HG03196 (cell line): ENCODE results near the gene EBPL.

ENCODE experiments used
- ATAC-seq: cut with Tn5 transposase; IDR thresholded peaks from one replicate; pipeline ENCODE4 v1.9.1; 2021; ENCODE audit not compliant: unreplicated experiment

EBPL gene

DNA sequence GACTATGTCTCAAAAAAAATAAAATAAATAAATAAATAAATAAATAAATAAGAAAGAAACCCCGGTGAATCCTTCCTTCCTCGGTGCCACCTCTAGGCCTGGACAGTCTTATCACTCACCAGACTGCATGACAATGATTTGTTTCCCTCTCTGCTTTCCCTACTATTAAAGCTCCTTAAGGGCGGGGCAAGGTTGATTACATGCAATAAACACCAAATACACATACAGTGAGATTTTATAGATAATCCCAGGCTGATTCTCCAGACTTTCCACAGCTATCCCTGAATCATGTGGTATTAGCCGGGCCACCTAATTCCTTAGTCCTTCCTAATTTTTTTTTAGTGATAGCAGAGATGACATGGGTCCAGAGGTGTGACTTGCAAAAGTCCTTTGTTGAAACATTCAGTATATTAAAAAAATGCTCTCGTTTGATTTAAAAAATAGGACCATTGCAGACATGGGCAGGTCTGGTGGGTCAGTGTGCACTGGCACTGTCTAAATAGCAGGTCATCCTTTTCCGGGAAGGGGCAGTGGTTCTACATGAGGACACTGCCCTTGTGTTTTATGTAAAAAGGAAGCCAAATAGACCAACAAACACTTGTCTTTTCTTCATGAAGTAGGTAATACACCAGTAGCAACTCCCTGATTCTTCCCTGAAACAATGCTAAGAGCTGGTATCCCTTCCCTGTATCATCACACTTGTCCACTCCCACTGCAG, 14.5 kb downstream of the EBPL start:
- ATAC-seq, result no peak

DNA sequence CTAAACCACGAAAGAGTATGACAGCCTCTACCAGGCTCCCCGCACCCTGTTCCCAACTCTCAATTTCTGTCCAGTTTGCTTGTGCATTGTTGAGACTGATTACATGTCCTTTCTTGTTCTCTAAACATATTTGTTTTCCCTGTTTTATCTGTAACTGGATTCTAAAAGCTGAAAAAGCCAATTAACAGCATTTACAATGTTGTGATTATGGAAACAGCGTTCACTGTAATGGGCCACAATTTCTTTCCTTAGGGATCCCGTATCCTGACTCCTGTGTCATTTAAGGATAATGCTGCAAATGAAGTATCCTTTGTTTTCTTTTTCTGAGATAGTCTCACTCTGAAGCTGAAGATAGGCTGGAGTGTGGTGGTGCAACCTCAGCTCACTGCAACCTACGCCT, 20.5 kb downstream of the EBPL start:
- ATAC-seq, result no peak

DNA sequence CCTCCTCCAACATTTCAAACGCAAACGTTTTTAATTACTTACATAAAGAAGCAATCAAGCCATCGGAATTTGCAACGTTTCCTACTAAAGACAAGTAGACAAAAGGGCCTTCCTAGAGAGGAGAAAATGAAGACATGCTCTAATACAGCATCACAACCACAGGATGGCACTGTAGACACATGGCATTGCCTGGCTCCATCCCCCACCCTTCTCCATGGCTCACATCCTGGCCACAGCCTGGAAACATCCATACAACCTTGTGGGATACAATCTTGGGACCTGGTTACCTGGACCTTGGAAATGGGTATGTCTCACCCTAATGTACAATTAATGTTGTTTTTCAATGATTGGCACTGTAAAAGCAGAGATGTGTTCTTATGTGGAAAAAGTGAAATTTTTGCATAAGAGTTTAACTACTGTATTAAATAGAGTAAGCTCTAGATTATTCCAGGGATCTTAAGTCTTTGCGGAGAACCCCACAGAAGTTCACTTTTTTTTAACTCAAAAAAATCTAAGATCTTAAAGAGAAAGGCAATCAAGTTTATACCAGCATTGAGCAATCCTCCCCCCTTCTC, 21.5 kb downstream of the EBPL start:
- ATAC-seq, result no peak

DNA sequence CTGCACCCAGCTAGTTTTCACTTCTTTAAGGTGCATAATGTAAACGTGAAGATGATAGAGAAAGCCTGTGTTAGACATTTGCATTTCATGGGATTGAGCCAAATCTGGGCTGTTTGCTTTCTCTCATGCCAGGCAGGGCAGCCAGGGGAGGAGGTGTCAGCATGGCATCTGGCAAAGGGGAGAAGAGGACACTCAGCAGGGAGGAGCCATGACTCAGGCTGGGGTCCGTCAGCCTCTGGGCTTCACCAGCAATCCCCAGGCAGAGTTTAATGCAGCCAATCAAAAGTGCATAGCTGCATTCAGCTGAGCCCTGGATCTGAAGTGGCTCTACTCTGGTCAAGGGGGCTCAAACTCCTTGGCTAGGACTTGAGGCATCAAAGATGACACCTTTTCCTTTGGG, 23.5 kb downstream of the EBPL start:
- no peak for ATAC-seq

DNA sequence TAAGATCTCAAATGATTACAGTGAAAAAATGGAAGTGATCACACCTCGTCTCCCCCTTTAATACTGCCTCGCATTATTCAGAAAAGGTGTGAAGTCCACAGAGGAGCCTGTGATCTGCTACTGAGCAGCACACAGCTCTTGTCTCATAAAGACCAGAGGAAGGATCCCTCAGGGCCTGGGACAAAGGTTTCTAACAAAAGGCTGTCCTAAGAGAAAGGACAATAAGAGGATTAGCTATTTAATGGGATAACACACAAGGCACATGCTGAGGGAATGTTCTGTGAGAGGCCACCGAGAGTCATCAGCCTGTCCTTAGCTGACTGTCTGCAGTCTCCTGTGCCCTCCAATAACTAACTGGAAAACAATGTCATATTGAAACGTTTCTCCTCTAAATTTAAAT, 26.7 kb downstream of the EBPL start:
- no peak for ATAC-seq

DNA sequence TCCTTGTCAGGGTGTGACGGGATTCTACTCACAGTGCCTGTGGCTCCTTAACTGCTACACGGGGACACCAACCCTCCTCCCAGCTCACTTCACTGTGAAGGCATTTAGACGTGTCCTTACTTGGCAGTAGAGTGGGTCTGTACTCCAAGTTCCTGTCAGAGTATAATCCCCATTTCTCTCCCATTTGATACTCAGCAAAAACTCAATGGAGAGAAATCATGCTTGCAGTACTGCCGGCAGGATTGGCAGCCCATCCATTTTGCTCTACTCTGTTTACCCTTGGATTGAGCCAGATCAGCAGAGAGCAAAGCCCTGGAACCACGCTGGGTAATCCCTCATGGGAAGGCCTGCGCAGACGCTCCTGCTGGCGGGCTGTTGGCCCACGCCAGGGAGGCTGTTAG, 34.0 kb downstream of the EBPL start:
- ATAC-seq, result no peak

DNA sequence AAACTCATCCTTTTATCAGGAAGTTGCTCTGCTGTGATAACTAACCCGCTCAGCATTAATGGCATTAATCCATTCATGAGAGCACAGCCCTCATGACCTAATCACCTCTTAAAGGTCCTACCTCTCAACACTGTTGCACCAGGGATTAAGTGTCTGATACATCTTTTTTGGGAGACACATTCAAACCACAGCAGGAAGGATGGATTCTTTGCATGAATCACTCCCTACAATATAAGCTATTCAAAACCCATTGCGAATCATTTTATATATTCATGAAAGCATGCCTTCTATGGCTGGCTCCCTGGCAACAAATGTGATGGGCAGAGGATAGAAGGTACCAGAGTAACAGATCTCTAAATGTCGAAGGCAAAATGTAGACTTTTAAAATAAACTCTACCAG, 35.4 kb downstream of the EBPL start:
- ATAC-seq, result no peak

DNA sequence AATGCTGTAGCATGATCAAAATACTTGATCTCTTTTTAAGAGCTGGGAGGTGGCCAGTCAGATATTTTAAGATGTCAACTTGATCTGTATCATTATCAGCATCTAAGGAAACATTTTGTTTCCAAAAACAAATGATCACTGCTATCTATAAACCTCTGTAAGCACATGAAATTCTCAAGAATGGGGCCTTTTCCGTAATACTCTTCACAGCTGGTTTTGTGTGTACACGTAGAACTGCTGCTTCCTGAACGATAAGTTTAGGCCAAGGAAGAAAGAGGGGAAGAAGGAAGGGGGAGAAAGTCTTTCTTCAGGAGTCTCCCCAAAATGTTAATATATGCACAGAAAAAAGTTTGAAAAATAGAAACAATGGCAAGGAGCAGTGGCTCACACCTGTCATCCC, 37.3 kb downstream of the EBPL start:
- no peak for ATAC-seq

DNA sequence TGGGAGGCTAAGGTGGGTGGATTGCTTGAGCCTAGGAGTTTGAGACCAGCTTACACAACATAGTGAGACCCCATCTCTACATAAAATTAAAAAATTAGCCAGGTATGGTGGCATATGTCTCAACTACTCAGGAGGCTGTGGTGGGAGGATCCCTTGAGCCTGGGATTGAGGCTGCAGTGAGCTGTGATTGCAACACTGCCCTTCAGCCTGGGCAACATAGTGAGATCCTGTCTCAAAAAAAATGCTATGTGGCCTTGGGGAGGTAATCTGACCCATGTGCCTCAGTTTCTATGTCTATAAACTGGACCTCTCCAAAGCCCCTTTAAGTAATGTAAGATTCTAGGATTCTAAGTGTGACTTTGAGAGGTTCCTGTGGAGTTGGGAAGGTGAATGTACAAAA, 37.8 kb downstream of the EBPL start:
- ATAC-seq, result no peak

DNA sequence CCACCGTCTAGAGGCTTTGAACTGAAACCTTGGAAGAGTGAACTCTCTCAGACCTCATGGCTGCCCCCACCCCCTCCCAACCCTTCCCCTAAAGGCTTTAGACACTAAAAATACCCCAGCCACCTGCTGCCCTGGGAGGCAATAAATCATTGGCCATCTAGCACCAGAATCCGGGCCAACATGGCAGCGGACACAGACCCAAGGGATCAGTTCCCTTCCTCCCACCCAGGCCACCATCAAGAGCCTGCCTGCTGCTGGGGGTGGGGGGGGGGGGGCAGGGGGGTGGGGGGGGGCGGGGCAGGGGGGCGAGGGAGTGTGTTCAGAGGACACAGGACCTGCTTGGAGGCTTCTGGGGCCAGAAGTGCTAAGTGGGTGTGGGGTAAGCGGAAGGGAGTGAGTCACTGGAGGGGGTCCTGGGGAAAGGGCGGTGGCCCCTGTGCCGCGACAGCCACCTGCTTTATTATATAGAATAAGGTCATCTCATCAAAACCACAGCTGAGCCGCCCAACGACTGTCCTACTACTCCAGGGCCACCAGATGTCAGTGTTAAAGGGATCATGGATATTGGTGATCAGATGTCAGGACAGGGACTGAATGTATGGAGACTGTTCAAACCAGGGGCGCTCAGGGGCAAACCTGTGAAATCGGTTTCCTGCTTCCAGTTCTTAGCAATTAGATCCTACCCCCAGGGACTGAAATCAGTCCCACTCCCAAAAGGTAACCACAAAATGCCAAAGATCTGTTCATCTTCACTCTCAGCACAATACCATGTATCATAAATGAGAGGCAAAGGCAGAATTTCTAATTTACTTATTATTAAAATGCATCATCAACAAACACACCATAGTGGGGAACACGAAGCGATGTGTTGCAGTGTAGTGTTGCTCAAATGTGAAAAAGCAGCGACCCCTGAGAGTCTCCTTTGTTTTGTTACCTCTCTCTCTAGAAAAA, 38.7 kb downstream of the EBPL start:
- ATAC-seq, result no peak

DNA sequence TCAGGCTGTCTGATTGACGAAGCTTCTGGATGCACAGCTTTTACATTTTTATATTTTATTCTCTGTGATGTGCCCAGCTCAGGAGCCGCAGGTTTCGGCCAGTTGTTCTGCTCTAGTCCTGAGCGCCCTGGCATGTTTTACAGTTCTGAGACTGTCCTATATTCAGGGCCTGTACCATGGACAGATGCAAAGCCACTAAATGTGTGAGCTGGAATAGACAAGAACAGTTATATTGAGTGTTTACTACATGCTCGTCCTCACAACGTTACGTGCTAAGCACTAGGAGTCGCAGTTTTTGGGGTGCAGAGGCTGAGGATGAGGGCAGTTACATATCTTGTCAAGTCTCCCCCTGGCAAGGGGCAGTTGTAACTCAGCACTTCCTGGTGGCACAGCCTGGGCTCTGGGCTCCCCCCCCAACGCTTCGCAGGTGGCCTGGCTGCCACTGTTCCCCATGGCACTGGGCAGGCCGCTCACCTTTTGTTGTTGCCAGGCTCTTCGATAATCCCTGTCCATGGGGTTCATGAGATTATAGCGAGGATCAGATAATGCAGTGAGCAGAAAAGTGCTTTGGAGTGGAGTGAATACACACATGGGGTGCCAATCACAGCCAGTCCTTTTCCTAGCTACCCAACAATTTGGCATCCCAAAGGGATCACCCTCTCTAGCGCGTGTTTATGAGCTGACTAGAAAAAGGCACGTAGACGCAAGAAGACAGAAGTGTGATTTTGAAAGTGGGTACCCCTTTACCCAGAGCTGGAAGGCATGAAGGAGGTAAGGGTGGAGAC, 39.5 kb downstream of the EBPL start:
- ATAC-seq, result no peak

DNA sequence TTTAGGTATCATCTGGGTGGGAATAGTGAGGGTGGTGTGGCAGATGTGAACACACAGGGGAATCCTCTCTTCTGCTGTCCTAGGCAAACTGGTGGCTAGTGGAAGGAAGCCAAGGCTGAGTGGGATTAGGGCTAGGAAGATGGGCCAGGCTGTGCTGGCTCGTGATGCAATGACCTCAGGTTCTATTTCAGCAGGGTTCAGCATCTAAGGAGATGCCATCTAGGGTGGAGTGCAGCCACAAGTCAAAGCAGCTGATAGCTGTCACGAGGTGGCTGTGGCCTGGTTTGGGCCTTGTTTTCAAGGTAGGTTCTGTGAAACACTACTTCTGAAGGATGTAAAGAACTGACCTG, 41.3 kb downstream of the EBPL start:
- ATAC-seq, result no peak

DNA sequence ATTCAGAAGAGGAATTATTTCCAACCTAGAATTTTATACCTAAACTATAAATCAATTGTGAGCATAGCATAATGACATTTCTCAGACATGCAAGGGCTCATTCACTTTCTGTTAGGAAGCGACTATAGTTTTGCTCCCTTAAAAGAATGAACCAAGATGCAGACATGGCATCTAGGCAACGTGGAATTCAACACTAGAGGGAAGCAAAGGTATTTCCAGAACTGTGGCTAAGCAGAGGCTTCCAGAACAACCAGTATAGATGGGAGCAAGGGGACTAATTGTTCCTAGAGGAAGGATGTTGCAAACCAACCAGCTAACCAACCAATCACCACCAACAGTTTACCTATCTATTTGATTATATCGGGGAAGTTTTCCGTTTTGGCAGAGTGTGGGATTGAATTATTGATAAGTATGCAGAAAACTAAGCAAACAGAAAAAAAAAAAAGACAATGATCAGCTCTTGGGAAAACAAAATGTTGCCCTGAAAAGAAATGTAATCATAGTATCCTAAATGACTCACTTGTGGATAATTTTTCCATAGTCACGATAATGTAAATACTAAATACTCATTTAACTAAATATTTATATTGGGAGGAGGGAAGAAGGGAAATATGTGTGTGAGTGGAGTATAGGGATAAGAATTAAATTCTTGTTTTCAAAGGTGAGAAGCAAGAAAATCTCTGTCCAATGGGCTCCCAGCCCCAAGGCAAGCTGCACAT, 41.9 kb downstream of the EBPL start:
- ATAC-seq, result no peak

DNA sequence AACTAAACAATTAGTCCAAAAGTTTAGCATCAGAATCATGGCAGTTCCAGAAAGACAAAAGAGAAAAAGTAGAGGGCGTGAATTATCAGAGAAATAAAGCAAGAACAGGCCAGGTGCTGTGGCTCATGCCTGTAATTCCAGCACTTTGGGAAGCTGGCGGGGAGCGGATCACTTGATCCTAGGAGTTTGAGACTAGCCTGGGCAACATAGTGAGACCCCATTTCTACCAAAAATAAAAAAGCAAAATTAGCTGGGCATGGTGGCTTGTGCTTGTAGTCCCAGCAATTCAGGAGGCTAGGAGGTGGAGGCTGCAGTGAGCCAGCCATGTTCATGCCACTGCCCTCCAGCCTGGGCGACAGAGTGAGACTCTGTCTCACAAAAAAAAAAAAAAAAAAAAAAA, 44.6 kb downstream of the EBPL start:
- ATAC-seq, result no peak

DNA sequence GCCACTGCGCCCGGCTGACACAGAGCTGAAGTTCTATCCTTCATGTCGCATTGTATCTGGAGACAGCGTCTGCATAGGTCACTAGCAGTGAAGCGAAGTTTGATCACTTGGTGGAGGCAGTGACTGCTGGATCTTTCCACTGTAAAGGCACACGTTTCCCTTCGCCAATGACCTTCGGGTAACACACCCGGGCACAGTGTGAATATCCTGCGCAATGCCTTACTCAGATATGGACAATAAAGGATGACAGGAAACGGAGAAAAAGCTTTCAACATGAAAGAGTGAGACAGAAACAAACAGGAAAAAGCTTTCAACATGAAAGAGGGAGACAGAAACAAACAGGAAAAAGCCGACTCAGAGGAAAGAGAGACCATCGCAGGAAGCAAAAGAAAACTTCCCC, 45.8 kb downstream of the EBPL start:
- no peak for ATAC-seq

DNA sequence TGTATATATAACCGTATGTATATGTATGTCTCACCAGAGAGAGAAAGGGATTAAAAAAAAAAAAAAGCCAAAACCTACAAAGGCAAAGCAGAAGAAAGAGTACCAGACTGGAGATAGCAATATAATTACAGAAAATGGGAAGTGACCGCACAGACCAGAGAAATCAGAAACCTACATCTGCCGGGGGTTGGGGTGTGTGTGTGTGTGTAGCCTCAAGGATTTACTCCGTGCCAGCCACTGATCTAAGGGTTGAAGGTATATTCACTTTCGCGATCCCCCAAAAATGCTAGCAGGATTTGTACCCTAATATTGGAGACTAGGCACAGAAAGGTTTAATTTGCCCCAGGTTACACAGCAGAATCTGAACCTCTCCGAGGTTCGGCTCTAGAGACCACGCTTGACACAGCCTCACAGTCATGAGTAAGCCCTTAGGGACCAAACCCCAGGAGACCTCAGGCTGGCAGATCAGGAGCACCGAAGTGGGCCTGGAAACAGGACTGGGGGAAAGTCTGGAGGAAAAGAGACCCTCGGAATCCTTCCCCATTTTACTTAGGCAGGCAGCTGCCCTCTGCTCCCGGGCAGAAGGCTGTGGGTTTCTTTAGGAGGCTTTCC, 48.1 kb downstream of the EBPL start:
- ATAC-seq, result no peak

DNA sequence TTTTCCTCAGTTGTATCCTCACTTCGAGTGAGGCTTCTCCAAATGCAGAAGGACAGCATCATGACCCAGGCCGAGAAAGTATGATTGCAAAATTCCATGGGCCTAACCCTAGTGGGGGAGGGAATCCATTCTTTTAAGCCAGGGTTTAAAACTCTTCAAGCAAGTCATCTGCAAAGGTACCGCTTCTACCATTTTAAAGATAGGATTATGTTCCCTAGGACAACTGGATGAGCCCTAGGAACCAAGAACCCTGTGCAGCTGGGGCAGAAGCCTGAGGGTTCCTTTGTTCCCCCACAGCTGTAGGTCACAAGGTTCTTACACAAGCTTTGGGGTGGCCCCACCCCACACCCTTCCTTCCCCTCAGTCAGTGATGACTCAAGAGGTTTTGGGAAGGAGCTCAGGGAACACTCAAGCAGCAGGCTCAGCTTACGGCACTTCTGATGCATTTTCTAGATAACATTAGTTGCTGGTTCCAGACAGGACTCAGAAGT, 49.4 kb downstream of the EBPL start:
- ATAC-seq, result no peak

DNA sequence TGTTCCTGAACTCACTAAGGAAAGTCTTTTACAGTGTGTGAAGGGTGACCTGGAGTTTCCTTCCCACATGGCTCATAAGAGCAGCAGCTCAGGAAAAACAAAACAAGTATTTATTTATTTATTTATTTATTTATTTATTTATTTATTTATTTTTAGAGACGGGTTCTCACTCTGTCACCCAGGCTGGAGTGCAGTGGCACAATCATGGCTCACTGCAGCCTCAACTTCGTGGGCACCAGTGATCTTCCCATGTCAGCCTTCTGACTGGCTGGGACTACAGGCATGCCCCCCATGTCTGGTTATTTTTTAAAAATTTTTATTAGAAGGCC, 52.6 kb downstream of the EBPL start:
- ATAC-seq, result no peak

DNA sequence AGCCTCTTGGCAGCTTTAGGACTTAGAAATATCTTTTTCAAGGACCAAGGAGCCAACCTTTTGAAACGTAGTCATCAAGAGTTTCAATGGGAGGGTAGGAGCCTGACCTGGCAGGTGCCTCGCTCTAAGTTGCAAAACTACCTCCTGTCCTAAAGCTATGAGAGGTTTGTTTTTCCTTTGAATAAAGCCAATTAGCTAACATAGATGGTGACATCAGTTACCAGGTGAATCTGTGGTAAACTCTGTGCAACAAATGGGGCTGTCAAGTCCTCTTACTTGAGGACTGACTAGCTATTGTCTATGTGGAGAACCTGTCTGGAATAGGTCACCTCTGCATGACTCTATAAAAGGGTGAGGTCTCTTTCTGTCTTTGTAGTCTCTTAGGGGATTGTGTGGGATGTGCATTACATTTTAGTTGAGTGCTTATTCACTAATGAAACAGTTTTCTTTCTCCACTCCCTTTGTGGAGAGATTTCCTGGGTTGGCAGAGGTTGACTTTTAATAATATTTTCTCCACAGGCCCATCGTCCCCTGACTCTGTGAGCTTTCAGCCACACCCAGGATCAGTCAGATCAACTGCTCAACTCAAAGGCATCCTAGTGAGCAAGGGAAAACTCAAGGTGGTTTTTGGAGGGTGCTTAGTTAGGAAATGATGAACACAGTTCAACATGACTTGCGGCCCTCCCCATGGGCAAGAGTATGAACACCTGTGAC, 53.1 kb downstream of the EBPL start:
- ATAC-seq, result no peak

DNA sequence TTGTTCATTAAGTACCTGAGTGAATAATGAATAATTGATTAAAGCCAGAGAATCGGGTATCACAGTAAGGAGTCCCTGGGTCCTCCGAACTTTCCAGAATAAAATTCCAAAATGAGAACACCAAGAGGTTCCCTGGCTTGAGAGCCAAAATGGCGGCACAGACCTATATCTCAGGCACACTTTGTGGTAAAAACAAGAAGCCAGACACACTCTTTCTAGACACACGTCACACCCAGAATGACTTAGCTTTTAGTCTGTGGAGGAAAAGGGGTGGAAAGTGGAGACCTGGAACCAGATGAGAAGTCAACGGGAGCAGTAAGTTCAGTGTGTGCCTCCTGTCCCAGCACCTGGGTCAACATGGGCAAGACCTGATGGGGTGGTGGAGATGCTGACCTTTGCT, 54.6 kb downstream of the EBPL start:
- no peak for ATAC-seq
